GM12878 (cell line): ENCODE data around the gene ASXL2. TPM values are rescaled to one million over a fixed set of nuclear protein-coding genes. Genes with fewer than 3 reads are reported as not detected.

Experiments
- ATAC-seq: fragments of 200-7000 bp; cut with Tn5 transposase; 3 replicates; pipeline ENCODE4 v1.9.1; 2020; ENCODE audit warnings: mild to moderate bottlenecking, moderate library complexity
- BruUV-seq: library from RNA; stranded (reverse); fragments of 400-500 nt; replicated peaks from 2 replicates; lab custom pipeline; 2021; lab: Mats Ljungman, UMichigan
- CTCF ChIA-PET: fragments of 300-600 bp; sonication (Branson Sonifier 250); formaldehyde crosslinking; extraction: SDS; loops from one replicate; lab custom pipeline; 2021; ENCODE audit warnings: inconsistent platforms; lab: Yijun Ruan, JAX
- POLR2A ChIA-PET: fragments of 350-600 bp; formaldehyde crosslinking; extraction: SDS; loops from one replicate; lab custom pipeline; 2021; ENCODE audit warnings: inconsistent platforms; lab: Charles Lee
- RAD21 ChIA-PET: fragments of 300-600 bp; sonication (Branson Sonifier 250); formaldehyde crosslinking; loops from one replicate; lab custom pipeline; 2023; ENCODE audit warnings: antibody characterized with exemption; ENCODE audit not compliant: unreplicated experiment; lab: Charles Lee
- SMC1A ChIA-PET: fragments of 300-600 bp; sonication (Branson Sonifier 250); formaldehyde crosslinking; loops from one replicate; lab custom pipeline; 2023; ENCODE audit not compliant: unreplicated experiment, uncharacterized antibody; lab: Charles Lee
- DNase-seq: peaks from one replicate; pipeline ENCODE4 v3.0.0-alpha.2; 2011; ENCODE audit warnings: low read depth, low spot score
- FAIRE-seq: peaks from 3 replicates; lab custom pipeline; 2011; peaks lifted over from hg19 to GRCh38; lab: Jason Lieb, UNC
- H2AFZ ChIP-seq: 2 replicates; pipeline ENCODE4 v1.6.0; 2011; ENCODE audit warnings: low read depth, low read length, control low read depth; ENCODE audit not compliant: control insufficient read depth
- H3K27ac ChIP-seq: 2 replicates; pipeline ENCODE4 v1.5.1; 2011; ENCODE audit warnings: control low read depth; ENCODE audit not compliant: control insufficient read depth, insufficient read depth
- H3K27me3 ChIP-seq, 2 experiments: replicated peaks in 1 of 2; 2 replicates each; pipeline versions ENCODE4 v1.6.0 to v1.6.1; 2011; ENCODE audit warnings: low read length in 1 of 2; ENCODE audit not compliant: control insufficient read depth in 2 of 2, insufficient read depth in 2 of 2
- H3K36me3 ChIP-seq, 2 experiments: 2 replicates each; pipeline ENCODE4 v1.5.1; 2011; ENCODE audit warnings: low read length in 1 of 2; ENCODE audit not compliant: control insufficient read depth in 2 of 2, insufficient read depth in 2 of 2
- H3K4me1 ChIP-seq: 2 replicates; pipeline ENCODE4 v1.6.1; 2011; ENCODE audit warnings: mild to moderate bottlenecking, low read length, moderate library complexity, mixed read lengths; ENCODE audit not compliant: control insufficient read depth, insufficient read depth
- H3K4me2 ChIP-seq: 2 replicates; pipeline ENCODE4 v1.6.0; 2011; ENCODE audit warnings: control low read depth; ENCODE audit not compliant: control insufficient read depth, insufficient read depth
- H3K4me3 ChIP-seq: fragments of 200-600 bp; sonication (generic); 2 replicates; pipeline ENCODE4 v1.5.1; 2016
- H3K79me2 ChIP-seq: 2 replicates; pipeline ENCODE4 v1.6.0; 2011; ENCODE audit warnings: low read length; ENCODE audit not compliant: control insufficient read depth, insufficient read depth
- H3K9ac ChIP-seq: 2 replicates; pipeline ENCODE4 v1.8.0; 2011; ENCODE audit warnings: low read length, control low read depth, mixed read lengths; ENCODE audit not compliant: control insufficient read depth, insufficient read depth
- H3K9me3 ChIP-seq: replicated peaks from 3 replicates; pipeline ENCODE4 v1.5.1; 2011; ENCODE audit warnings: mild to moderate bottlenecking, low read length; ENCODE audit not compliant: control insufficient read depth, insufficient read depth
- H4K20me1 ChIP-seq: 2 replicates; pipeline ENCODE4 v1.6.0; 2011; ENCODE audit not compliant: control insufficient read depth, insufficient read depth
- BMI1 ChIP-seq: fragments of 450-650 bp; IDR thresholded peaks from 2 replicates; pipeline ENCODE4 v1.6.1; 2016; ENCODE audit warnings: mild to moderate bottlenecking, moderate library complexity, borderline replicate concordance
- CHD1 ChIP-seq: IDR thresholded peaks from 2 replicates; pipeline ENCODE4 v1.6.1; 2012; ENCODE audit warnings: low read depth, low read length, improper control_type of control experiment
- CREM ChIP-seq: IDR thresholded peaks from 2 replicates; pipeline ENCODE4 v1.6.1; 2014; ENCODE audit warnings: antibody characterized with exemption, low read depth
- KAT2A ChIP-seq: conservative IDR thresholded peaks from 2 replicates; pipeline ENCODE4 v1.6.1; 2011; ENCODE audit warnings: low read depth, low read length; ENCODE audit not compliant: control insufficient read depth
- KLF5 ChIP-seq: fragments of 450-650 bp; IDR thresholded peaks from 2 replicates; pipeline ENCODE4 v1.6.1; 2014; ENCODE audit warnings: mild to moderate bottlenecking; ENCODE audit not compliant: partially characterized antibody
- MYB ChIP-seq: fragments of 150-350 bp; IDR thresholded peaks from 2 replicates; pipeline ENCODE4 v1.6.1; 2014; ENCODE audit warnings: mild to moderate bottlenecking, low read depth, low read length, borderline replicate concordance
- PML ChIP-seq: IDR thresholded peaks from 2 replicates; pipeline ENCODE4 v1.6.1; 2012; ENCODE audit warnings: low read length, inconsistent platforms
- POLR2AphosphoS5 ChIP-seq: IDR thresholded peaks from 2 replicates; pipeline ENCODE4 v1.6.1; 2011; ENCODE audit warnings: mild to moderate bottlenecking, low read length, inconsistent platforms
- RAD51 ChIP-seq: fragments of 450-650 bp; IDR thresholded peaks from 2 replicates; pipeline ENCODE4 v1.6.1; 2016; ENCODE audit warnings: moderate library complexity, mild to moderate bottlenecking, inconsistent platforms
- RFX5 ChIP-seq: IDR thresholded peaks from 2 replicates; pipeline ENCODE4 v1.6.1; 2011; ENCODE audit warnings: low read depth, low read length, improper control_type of control experiment
- SPI1 ChIP-seq: IDR thresholded peaks from 2 replicates; pipeline ENCODE4 v1.6.1; 2011; ENCODE audit warnings: low read depth, mild to moderate bottlenecking, low read length, moderate library complexity, borderline replicate concordance; ENCODE audit not compliant: insufficient read depth
- SUZ12 ChIP-seq: fragments of 200-600 bp; sonication (generic); IDR thresholded peaks from one replicate; pipeline ENCODE4 v1.6.1; 2018; ENCODE audit warnings: antibody characterized with exemption, mild to moderate bottlenecking; ENCODE audit not compliant: unreplicated experiment
- WGBS: methylation state at CpG from one replicate; pipeline ENCODE4 v1.1.6; 2016; ENCODE audit warnings: low lambda C conversion rate; ENCODE audit not compliant: insufficient replicate concordance, insufficient coverage; ENCODE audit errors: missing lambda C conversion rate; 5-methylcytosine and 5-hydroxymethylcytosine counted together
- in situ Hi-C: fragments of 300-500 bp; cut with MboI; formaldehyde crosslinking; loops from 9 replicates; pipeline ENCODE4 v1.14.3; 2018; ENCODE audit warnings: mixed read lengths
- intact Hi-C: fragments of 100-400 bp; cut with micrococcal nuclease; formaldehyde crosslinking; loops from one replicate; pipeline ENCODE4 v1.14.2; 2022; ENCODE audit not compliant: unreplicated experiment
- polyA plus RNA-seq, 11 experiments: library from polyadenylated mRNA; depleted of rRNA in 4 of 11; unstranded in 6 of 11; stranded (reverse) in 5 of 11; fragments of >200 nt; fragmentation: Nextera tagmentation in 4 of 11; fragmentation: Illumina TruSeq in 1 of 11; extraction: Ambion mirVana in 4 of 11; extraction: Trizol in 1 of 11; gene quantifications; 1 replicate in 1 of 11; 2 replicates in 10 of 11; pipeline versions ENCODE4 v1.2.1 to v1.2.3, GENCODE V29; 2011 to 2016; ENCODE audit warnings: inconsistent platforms in 2 of 11, missing spikeins in 2 of 11, low read depth in 1 of 11
- total RNA-seq, 4 experiments: library from RNA; depleted of rRNA in 3 of 4; stranded (reverse); fragments of >200 nt in 3 of 4; fragmentation: Illumina TruSeq in 1 of 4; extraction: Trizol in 1 of 4; gene quantifications; 2 replicates each; pipeline versions ENCODE4 v1.2.1 to v1.2.3, GENCODE V29; 2013 to 2021
- TF ChIP-seq, protein P1 (sequence below): fragments of 450-650 bp; IDR thresholded peaks from 2 replicates; pipeline ENCODE4 v1.6.1; 2017; ENCODE audit warnings: low read depth, mild to moderate bottlenecking, moderate library complexity
- TF ChIP-seq, protein P2 (sequence below): IDR thresholded peaks from 2 replicates; pipeline ENCODE4 v1.6.1; 2011; ENCODE audit warnings: mild to moderate bottlenecking, low read depth, low read length, moderate library complexity; ENCODE audit not compliant: insufficient replicate concordance

ASXL2 gene
- total and polyA plus RNA-seq, 10 of the 15 experiments (the other 5 are each of a cell fraction or from before 2014, with no cell fraction given) = 1.3 to 17.7 (median 5.5) TPM

DNA sequence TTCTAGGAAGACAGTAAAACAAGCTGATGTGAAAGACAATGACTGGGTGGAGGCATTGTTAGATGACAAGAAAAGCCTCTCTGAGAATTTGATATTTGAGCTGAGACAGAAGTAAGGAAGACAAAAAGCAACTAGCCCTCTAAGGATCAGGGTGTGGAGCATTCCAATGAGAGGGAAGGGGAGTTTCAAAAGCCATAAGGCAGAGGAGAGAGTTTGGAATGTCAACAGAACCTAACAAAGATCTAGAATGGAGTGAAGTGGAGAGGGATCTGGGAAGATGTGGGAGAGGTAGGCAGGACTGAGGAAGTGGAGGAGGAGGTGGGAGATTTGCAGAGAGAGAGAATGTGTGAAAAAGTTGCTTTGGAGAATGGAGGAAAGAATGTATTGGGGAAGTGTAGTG lies 17.3 kb upstream of the ASXL2 start:
- FAIRE-seq = no peak
- Histone ChIP-seq H3K79me2 (no peaks in the 10 kb centered on the region), H3K4me3 (no peak overlapping the region), H3K9ac (no peak overlapping the region), H3K4me1 (no peaks in the 10 kb centered on the region), H3K27me3 (no peaks in the 10 kb centered on the region; a peak in 1 of 4 replicates), H3K9me3 (no peaks in the 10 kb centered on the region), H3K4me2 (no peak overlapping the region), H4K20me1 (no peaks in the 10 kb centered on the region), H3K27ac (no peak overlapping the region), H2AFZ (no peak overlapping the region), H3K36me3 (no peaks in the 10 kb centered on the region)
- no peak for TF ChIP-seq CREM
- TF ChIP-seq MYB = no peak
- no peak for TF ChIP-seq SPI1
- no peak for TF ChIP-seq CHD1
- no peak for TF ChIP-seq RFX5
- no TSS peak for BruUV-seq
- no peak for ATAC-seq
- no peak for DNase-seq
- ChIA-PET SMC1A (interaction anchor here (1.0 kb wide), 1 partner anchor 95 kb away, joined by 3 read pairs; no protein-coding TSS in a partner anchor), RAD21 (no interaction called here), CTCF (interaction anchor here (0.6 kb wide), 1 partner anchor 15 kb away, joined by 3 read pairs; no protein-coding TSS in a partner anchor), POLR2A (no interaction called here)
- intact Hi-C loops = no loop called here
- in situ Hi-C loops = no loop called here

DNA sequence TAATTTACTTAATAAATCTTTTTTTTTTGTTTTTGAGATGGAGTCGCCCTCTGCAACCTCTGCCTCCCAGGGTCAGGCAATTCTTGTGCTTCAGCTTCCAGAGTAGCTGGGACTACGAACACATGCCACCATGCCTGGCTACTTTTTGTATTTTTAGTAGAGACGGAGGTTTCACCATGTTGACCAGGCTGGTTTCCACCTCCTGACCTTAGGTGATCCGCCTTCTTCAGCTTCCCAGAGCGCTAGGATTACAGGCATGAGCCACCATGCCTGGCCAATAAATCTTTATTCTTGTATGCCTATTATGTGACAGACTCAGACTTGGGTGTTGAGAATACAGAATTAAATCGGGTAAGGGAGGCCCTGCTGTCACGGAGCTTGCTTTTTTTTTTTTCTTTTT lies 16.7 kb upstream of the ASXL2 start:
- Histone ChIP-seq H3K4me1 (no peaks in the 10 kb centered on the region), H2AFZ (no peak overlapping the region), H3K9me3 (no peaks in the 10 kb centered on the region), H3K27ac (no peak overlapping the region), H3K36me3 (no peaks in the 10 kb centered on the region), H3K9ac (no peak overlapping the region), H3K79me2 (no peaks in the 10 kb centered on the region), H4K20me1 (no peaks in the 10 kb centered on the region), H3K27me3 (no peaks in the 10 kb centered on the region; a peak in 1 of 4 replicates), H3K4me3 (no peak overlapping the region), H3K4me2 (no peak overlapping the region)
- POLR2A ChIA-PET = no interaction called here
- CTCF ChIA-PET = interaction anchor here (0.6 kb wide), 3 partner anchors 14 to 410 kb away, joined by 3 read pairs; no protein-coding TSS in a partner anchor
- 40% methylated on average over 7 of the region's 7 CpGs for WGBS
- no peak for DNase-seq
- intact Hi-C loops (no loop called here), in situ Hi-C loops (no loop called here)
- no peak for FAIRE-seq
- ATAC-seq = no peak
- no TSS peak for BruUV-seq
- SMC1A ChIA-PET = interaction anchor here (1.0 kb wide), 1 partner anchor 95 kb away, joined by 3 read pairs; no protein-coding TSS in a partner anchor
- RAD21 ChIA-PET = no interaction called here
- TF ChIP-seq RAD51 = no peak
- TF ChIP-seq, protein P1, sequence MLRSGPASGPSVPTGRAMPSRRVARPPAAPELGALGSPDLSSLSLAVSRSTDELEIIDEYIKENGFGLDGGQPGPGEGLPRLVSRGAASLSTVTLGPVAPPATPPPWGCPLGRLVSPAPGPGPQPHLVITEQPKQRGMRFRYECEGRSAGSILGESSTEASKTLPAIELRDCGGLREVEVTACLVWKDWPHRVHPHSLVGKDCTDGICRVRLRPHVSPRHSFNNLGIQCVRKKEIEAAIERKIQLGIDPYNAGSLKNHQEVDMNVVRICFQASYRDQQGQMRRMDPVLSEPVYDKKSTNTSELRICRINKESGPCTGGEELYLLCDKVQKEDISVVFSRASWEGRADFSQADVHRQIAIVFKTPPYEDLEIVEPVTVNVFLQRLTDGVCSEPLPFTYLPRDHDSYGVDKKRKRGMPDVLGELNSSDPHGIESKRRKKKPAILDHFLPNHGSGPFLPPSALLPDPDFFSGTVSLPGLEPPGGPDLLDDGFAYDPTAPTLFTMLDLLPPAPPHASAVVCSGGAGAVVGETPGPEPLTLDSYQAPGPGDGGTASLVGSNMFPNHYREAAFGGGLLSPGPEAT = no peak
- TF ChIP-seq, protein P2, sequence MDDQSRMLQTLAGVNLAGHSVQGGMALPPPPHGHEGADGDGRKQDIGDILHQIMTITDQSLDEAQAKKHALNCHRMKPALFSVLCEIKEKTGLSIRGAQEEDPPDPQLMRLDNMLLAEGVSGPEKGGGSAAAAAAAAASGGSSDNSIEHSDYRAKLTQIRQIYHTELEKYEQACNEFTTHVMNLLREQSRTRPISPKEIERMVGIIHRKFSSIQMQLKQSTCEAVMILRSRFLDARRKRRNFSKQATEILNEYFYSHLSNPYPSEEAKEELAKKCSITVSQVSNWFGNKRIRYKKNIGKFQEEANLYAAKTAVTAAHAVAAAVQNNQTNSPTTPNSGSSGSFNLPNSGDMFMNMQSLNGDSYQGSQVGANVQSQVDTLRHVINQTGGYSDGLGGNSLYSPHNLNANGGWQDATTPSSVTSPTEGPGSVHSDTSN = no peak
- no peak for TF ChIP-seq SUZ12
- no peak for TF ChIP-seq KLF5
- no peak for TF ChIP-seq PML
- TF ChIP-seq BMI1 = no peak
- no peak for TF ChIP-seq POLR2AphosphoS5
- no peak for TF ChIP-seq KAT2A
